B cell (primary cell): ENCODE data around the gene THRB. TPM values are rescaled to one million over a fixed set of nuclear protein-coding genes. Genes with fewer than 3 reads are reported as not detected.

ENCODE experiments used
- ATAC-seq: fragments of 200-7000 bp; cut with Tn5 transposase; one replicate; pipeline ENCODE4 v1.10.0; 2021; ENCODE audit warnings: low read depth, mild to moderate bottlenecking, moderate number of reproducible peaks, moderate library complexity
- CTCF ChIA-PET: fragments of 350-600 bp; sonication (Branson Sonifier 250); formaldehyde crosslinking; loops from one replicate; lab custom pipeline; 2021; ENCODE audit warnings: antibody characterized with exemption, inconsistent platforms; lab: Charles Lee
- POLR2A ChIA-PET: fragments of 350-600 bp; sonication (Branson Sonifier 250); formaldehyde crosslinking; loops from one replicate; lab custom pipeline; 2021; ENCODE audit warnings: antibody characterized with exemption; lab: Charles Lee
- DNase-seq: peaks from one replicate; pipeline ENCODE4 v3.0.0; 2013
- H2AFZ ChIP-seq: 2 replicates; pipeline ENCODE4 v1.6.1; 2012; ENCODE audit warnings: mild to moderate bottlenecking, low read depth, low read length; ENCODE audit not compliant: insufficient read depth, poor library complexity, severe bottlenecking
- H3K27ac ChIP-seq, 2 donors: 1 replicate in 1 of 2; 2 replicates in 1 of 2; pipeline ENCODE4 v1.5.1; 2012 to 2013; ENCODE audit warnings: low read length in 2 of 2, mild to moderate bottlenecking in 2 of 2, moderate library complexity in 1 of 2
- H3K27me3 ChIP-seq, 4 experiments: fragments of 200-600 bp in 1 of 4; sonication (generic) in 1 of 4; replicated peaks in 1 of 4; 1 replicate in 2 of 4; 2 replicates in 2 of 4; pipeline versions ENCODE4 v1.6.1 to v1.7.0; 2013 to 2016; ENCODE audit warnings: low read length in 3 of 4, mild to moderate bottlenecking in 2 of 4, mixed read lengths in 1 of 4, moderate library complexity in 1 of 4; ENCODE audit not compliant: insufficient read depth in 4 of 4, control insufficient read depth in 3 of 4; ENCODE audit errors: control extremely low read depth in 1 of 4
- H3K36me3 ChIP-seq, 2 experiments: replicated peaks in 1 of 2; 1 replicate in 1 of 2; 2 replicates in 1 of 2; pipeline versions ENCODE4 v1.6.1 to v1.7.1; 2013; ENCODE audit warnings: low read length in 1 of 2; ENCODE audit not compliant: insufficient read depth in 2 of 2, control insufficient read depth in 1 of 2; ENCODE audit errors: control extremely low read depth in 1 of 2, extremely low read depth in 1 of 2
- H3K4me1 ChIP-seq, 2 donors: fragments of 200-600 bp in 1 of 2; sonication (generic) in 1 of 2; 1 replicate in 1 of 2; 2 replicates in 1 of 2; pipeline versions ENCODE4 v1.5.1 to v1.6.1; 2013 to 2017; ENCODE audit warnings: low read length in 2 of 2; ENCODE audit not compliant: control insufficient read depth in 2 of 2, insufficient read depth in 2 of 2
- H3K4me2 ChIP-seq: replicated peaks from 2 replicates; pipeline ENCODE3; 2012; ENCODE audit warnings: mild to moderate bottlenecking, low read depth, low read length; ENCODE audit not compliant: poor library complexity, severe bottlenecking
- H3K4me3 ChIP-seq, 5 experiments: fragments of 200-600 bp in 1 of 5; sonication (generic) in 1 of 5; 1 replicate in 3 of 5; 2 replicates in 2 of 5; pipeline versions ENCODE4 v1.5.1 to v1.7.0; 2011 to 2016; ENCODE audit warnings: low read length in 4 of 5, mild to moderate bottlenecking in 4 of 5, low read depth in 2 of 5, control low read depth in 1 of 5, moderate library complexity in 1 of 5; ENCODE audit not compliant: insufficient read depth in 1 of 5; ENCODE audit errors: control extremely low read depth in 1 of 5, extremely low read depth in 1 of 5
- H3K79me2 ChIP-seq: fragments of 200-600 bp; sonication (generic); one replicate; pipeline ENCODE4 v1.6.0; 2016; ENCODE audit warnings: low read length; ENCODE audit not compliant: control insufficient read depth, insufficient read depth
- H3K9ac ChIP-seq: fragments of 200-600 bp; sonication (generic); 2 replicates; pipeline ENCODE4 v1.6.1; 2017; ENCODE audit warnings: mild to moderate bottlenecking, low read length, moderate library complexity
- H3K9me3 ChIP-seq, 3 donors: one replicate each; pipeline versions ENCODE4 v1.6.1 to v1.7.1; 2013; ENCODE audit warnings: low read length in 2 of 3; ENCODE audit not compliant: control insufficient read depth in 2 of 3, insufficient read depth in 1 of 3; ENCODE audit errors: control extremely low read depth in 1 of 3
- H4K20me1 ChIP-seq: 2 replicates; pipeline ENCODE4 v1.6.0; 2012; ENCODE audit warnings: mild to moderate bottlenecking, low read length; ENCODE audit not compliant: insufficient read depth, control insufficient read depth, poor library complexity, severe bottlenecking
- H3K27ac Mint-ChIP-seq: one replicate; pipeline ENCODE4 v1.8.0; 2021; ENCODE audit warnings: mixed read lengths
- H3K27me3 Mint-ChIP-seq: one replicate; pipeline ENCODE4 v1.8.0; 2021; ENCODE audit warnings: mixed read lengths
- H3K4me1 Mint-ChIP-seq: one replicate; pipeline ENCODE4 v1.8.0; 2021; ENCODE audit warnings: mixed read lengths
- H3K4me3 Mint-ChIP-seq: one replicate; pipeline ENCODE4 v1.8.0; 2021; ENCODE audit warnings: mixed read lengths
- H3K9me3 Mint-ChIP-seq: one replicate; pipeline ENCODE4 v1.8.0; 2022; ENCODE audit warnings: mixed read lengths; ENCODE audit not compliant: insufficient read depth
- EZH2 ChIP-seq: IDR thresholded peaks from 2 replicates; pipeline ENCODE4 v1.6.1; 2012; ENCODE audit warnings: borderline replicate concordance, low read depth, mild to moderate bottlenecking, moderate library complexity, low read length; ENCODE audit not compliant: insufficient read depth, poor library complexity, severe bottlenecking
- WGBS: methylation state at CpG from one replicate; pipeline ENCODE4 v1.1.5; 2013; ENCODE audit warnings: missing lambda C conversion rate; ENCODE audit not compliant: insufficient coverage; 5-methylcytosine and 5-hydroxymethylcytosine counted together
- intact Hi-C: fragments of 100-400 bp; cut with micrococcal nuclease; formaldehyde crosslinking; loops from one replicate; pipeline ENCODE4 v1.10.0; 2022
- polyA plus RNA-seq: library from polyadenylated mRNA; depleted of rRNA; stranded (reverse); fragments of >200 nt; gene quantifications from 2 replicates; pipeline ENCODE4 v1.2.3, GENCODE V29; 2012
- total RNA-seq, 2 donors: library from RNA; stranded (reverse); fragments of 120-200 nt in 1 of 2; gene quantifications; 1 replicate in 1 of 2; 2 replicates in 1 of 2; pipeline versions ENCODE4 v1.2.3 to v1.2.4, GENCODE V29; 2013 to 2022
- TF ChIP-seq, protein P1 (sequence below): fragments of 200-600 bp; IDR thresholded peaks from one replicate; pipeline ENCODE4 v1.8.0; 2022; ENCODE audit warnings: antibody characterized with exemption, mild to moderate bottlenecking

THRB gene
- total and polyA plus RNA-seq, 2 donors (not counting 1 experiment from before 2014, with no cell fraction given) = 0.86 to 1.8 TPM

- H4K20me1 ChIP-seq = no peaks in the 10 kb centered on the region
- H3K9me3 ChIP-seq = no peaks in the 10 kb centered on the region
- Mint-ChIP-seq H3K4me3 (no peak overlapping the region), H3K4me1 (peaks cover 13% of the 10 kb centered on the region), H3K27me3 (peaks cover 5% of the 10 kb centered on the region), H3K9me3 (no peaks in the 10 kb centered on the region), H3K27ac (no peak overlapping the region)
- no peak overlapping the region for H2AFZ ChIP-seq
- H3K79me2 ChIP-seq = no peaks in the 10 kb centered on the region
- H3K4me3 ChIP-seq = no peak overlapping the region
- WGBS = no CpG with 5 or more reads among the region's 1 CpG
- POLR2A ChIA-PET = no interaction called here
- no peak overlapping the region for H3K9ac ChIP-seq
- DNase-seq = no peak
- no peak overlapping the region for H3K4me2 ChIP-seq
- no peak for ATAC-seq
- CTCF ChIA-PET = interaction anchor here (1.8 kb wide), 1 partner anchor 29 kb away, joined by 4 read pairs; no protein-coding TSS in a partner anchor
- peaks cover 15 to 17% of the 10 kb centered on the region in 2 donors for H3K4me1 ChIP-seq
- intact Hi-C loops = no loop called here
- no peaks in the 10 kb centered on the region for H3K36me3 ChIP-seq
- H3K27ac ChIP-seq = no peak overlapping the region
- H3K27me3 ChIP-seq = peaks cover 0 to 9% (median under 1%) of the 10 kb centered on the region in 4 experiments
- TF ChIP-seq EZH2 = no peak
- TF ChIP-seq, protein P1, sequence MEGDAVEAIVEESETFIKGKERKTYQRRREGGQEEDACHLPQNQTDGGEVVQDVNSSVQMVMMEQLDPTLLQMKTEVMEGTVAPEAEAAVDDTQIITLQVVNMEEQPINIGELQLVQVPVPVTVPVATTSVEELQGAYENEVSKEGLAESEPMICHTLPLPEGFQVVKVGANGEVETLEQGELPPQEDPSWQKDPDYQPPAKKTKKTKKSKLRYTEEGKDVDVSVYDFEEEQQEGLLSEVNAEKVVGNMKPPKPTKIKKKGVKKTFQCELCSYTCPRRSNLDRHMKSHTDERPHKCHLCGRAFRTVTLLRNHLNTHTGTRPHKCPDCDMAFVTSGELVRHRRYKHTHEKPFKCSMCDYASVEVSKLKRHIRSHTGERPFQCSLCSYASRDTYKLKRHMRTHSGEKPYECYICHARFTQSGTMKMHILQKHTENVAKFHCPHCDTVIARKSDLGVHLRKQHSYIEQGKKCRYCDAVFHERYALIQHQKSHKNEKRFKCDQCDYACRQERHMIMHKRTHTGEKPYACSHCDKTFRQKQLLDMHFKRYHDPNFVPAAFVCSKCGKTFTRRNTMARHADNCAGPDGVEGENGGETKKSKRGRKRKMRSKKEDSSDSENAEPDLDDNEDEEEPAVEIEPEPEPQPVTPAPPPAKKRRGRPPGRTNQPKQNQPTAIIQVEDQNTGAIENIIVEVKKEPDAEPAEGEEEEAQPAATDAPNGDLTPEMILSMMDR = no peak
Measured at GRCh38 chr3:24525557-24525956, 30.9 kb upstream of the THRB start.

GRCh38 chr3:24525022-24525421 lies 30.4 kb upstream of the THRB start:
- peaks cover 0 to 14% (median 5%) of the 10 kb centered on the region in 4 experiments for H3K27me3 ChIP-seq
- DNase-seq (no peak), ATAC-seq (no peak)
- H3K9me3 Mint-ChIP-seq = no peaks in the 10 kb centered on the region
- H3K9ac ChIP-seq = no peak overlapping the region
- H3K36me3 ChIP-seq = no peaks in the 10 kb centered on the region
- no peak overlapping the region for H2AFZ ChIP-seq
- POLR2A ChIA-PET = no interaction called here
- H3K4me1 Mint-ChIP-seq = peaks cover 17% of the 10 kb centered on the region
- H3K4me1 ChIP-seq = peaks cover 18 to 21% of the 10 kb centered on the region in 2 donors
- no peaks in the 10 kb centered on the region for H3K9me3 ChIP-seq
- no peaks in the 10 kb centered on the region for H4K20me1 ChIP-seq
- no peak overlapping the region for H3K27ac ChIP-seq
- H3K4me2 ChIP-seq = no peak overlapping the region
- WGBS = no CpG with 5 or more reads among the region's 1 CpG
- CTCF ChIA-PET = no interaction called here
- TF ChIP-seq, protein P1 = no peak
- no peak for TF ChIP-seq EZH2
- intact Hi-C loops = no loop called here
- H3K27ac Mint-ChIP-seq = no peak overlapping the region
- H3K79me2 ChIP-seq = no peaks in the 10 kb centered on the region
- no peak overlapping the region for H3K4me3 Mint-ChIP-seq
- peaks cover 9% of the 10 kb centered on the region for H3K27me3 Mint-ChIP-seq
- H3K4me3 ChIP-seq = no peak overlapping the region
